Urothelium cell line (cell line): Measurements from ENCODE around the gene DRAXIN.

Source experiments
- DNase-seq: peaks from one replicate; pipeline ENCODE4 v3.0.0; 2011; ENCODE audit warnings: low spot score, mixed read lengths
- FAIRE-seq: peaks from 2 replicates; lab custom pipeline; 2011; peaks lifted over from hg19 to GRCh38; lab: Jason Lieb, UNC

DRAXIN gene, protein sequence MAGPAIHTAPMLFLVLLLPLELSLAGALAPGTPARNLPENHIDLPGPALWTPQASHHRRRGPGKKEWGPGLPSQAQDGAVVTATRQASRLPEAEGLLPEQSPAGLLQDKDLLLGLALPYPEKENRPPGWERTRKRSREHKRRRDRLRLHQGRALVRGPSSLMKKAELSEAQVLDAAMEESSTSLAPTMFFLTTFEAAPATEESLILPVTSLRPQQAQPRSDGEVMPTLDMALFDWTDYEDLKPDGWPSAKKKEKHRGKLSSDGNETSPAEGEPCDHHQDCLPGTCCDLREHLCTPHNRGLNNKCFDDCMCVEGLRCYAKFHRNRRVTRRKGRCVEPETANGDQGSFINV

DNA sequence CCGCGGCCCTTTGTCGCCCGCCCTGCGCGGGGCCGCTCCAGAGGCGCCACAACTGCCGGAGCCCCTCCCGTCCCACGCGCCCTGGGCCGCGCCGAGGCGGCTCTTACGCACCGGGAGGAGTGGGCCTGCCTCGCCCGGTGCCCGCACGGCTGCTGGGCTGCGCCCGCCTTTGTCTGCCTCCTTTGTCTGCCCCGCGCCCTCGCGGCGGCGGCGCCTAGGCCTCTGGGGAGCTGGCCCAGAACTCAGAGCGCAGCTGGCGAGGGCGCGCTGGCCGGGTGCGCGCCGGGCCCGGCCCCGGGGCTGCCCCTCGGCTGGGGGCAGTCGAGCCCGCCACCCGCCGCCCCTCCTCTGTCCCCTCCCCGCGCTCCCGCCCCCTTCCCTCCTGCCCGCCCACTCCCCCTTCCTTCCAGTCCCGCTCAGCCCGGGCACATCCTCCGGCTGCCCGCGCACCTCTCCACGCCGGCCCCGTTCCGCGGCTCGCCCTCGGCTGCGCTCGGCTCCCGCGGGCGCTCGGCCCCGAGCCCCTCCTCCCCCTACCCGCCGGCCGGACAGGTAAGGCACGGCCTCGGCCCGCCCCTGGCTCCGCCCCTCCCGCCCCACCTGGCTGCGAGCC lies at the start of gene DRAXIN:
Gene DRAXIN, plus strand, starts transcription at position 409 of the 613 bp plus-strand sequence. CDS start 14,549 bp downstream, outside the sequence.
- no peak for FAIRE-seq
- DNase-seq, result peak; percentile 37

GRCh38 chr1:11641776-11642305 lies 49.7 kb upstream of the DRAXIN start:
- FAIRE-seq (no peak), DNase-seq (no peak)

GRCh38 chr1:11642418-11643017 lies 49.0 kb upstream of the DRAXIN start:
- peak; percentile 84 for FAIRE-seq
- DNase-seq, result peak; percentile 77

GRCh38 chr1:11643782-11644181 lies 47.7 kb upstream of the DRAXIN start:
- no peak for FAIRE-seq
- no peak for DNase-seq

DNA sequence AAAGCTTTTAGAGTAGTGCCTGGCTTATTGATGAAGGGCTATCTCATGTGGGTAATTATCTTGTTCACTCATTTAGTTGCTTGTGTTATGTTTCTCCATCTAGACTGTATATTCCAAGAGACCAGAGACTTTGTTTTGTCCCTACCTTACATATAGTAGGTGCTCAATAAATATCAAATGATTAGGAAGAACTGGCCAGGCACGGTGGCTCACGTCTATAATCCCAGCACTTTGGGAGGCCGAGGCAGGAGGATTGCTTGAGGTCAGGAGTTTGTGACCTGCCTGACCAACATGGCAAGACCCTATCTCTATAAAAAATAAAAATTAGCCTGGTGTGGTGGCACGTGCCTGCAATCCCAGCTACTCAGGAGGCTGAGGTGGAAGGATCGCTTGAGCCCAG lies 46.2 kb upstream of the DRAXIN start:
- no peak for DNase-seq
- no peak for FAIRE-seq

DNA sequence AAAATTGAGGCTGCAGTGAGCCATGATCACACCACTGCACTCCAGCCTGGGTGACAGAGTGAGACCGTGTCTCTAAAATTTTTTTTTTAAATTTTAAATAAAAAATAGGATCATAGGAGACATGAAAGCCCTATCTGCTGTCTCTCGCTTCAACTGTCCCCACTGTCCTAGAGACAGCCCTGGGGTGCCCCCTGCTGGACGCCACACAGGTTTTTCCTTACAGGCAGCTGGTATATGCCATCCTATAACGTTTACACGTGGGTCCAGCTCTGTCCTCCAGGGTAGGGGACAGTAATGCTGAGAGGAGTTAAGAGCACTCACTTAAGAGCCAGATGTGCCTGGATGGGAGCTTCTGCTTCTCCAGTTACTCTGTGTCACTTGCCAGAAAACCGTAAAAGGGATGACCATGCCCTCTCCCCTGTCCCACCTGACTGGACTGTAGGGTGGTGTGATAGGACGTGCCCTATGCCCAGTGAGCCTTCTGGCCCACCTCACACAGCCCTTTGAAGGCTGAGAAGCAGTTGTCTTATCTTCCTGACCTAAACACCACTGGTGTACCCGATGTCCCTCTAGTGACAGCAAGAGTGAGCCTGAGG lies 45.7 kb upstream of the DRAXIN start:
- DNase-seq (peak; percentile 77), FAIRE-seq (peak; percentile 80)

DNA sequence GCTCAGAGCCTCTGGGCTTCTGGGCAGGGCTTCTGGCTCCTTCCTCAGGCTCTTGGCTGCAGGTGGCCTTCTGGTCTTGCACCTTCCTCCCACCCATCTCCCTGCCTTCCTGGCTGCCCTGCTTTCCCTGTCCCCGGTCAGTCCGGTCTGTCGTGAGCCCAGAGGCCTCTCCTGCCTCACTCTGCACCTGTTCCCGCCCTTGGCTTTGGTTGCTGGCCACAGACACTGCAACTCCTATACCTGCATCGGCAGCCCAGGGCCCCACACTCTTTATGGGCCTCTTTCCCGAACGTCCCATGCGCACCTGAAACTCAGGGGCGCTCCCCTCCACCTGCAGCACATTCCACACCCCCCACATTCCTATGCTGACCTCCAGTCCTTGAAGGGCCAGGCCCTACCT lies 45.2 kb upstream of the DRAXIN start:
- no peak for DNase-seq
- no peak for FAIRE-seq

GRCh38 chr1:11647333-11647732 lies 44.2 kb upstream of the DRAXIN start:
- FAIRE-seq (no peak), DNase-seq (no peak)

DNA sequence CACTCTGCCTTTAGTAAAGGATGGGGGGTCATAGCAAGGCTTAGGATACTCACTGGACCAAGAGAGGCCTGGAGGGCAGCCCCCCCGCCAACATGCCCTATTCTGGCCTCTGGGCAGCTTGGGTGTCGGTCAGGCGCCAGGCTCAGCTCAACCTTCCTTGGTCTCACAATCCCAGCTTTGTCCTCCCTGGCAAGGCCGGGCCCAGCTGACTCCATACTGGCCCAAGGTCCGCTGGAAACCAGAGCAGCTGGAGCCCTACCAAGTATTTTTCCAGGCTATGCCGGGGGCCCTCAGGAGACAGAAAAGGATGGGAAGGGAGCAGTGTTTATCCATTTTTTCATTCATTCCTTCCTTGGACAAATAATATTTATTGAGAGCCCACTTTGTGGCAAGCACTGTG lies 43.5 kb upstream of the DRAXIN start:
- FAIRE-seq, result no peak
- DNase-seq, result no peak

- FAIRE-seq (no peak), DNase-seq (no peak)
Measured at GRCh38 chr1:11648732-11649158, 42.8 kb upstream of the DRAXIN start.

DNA sequence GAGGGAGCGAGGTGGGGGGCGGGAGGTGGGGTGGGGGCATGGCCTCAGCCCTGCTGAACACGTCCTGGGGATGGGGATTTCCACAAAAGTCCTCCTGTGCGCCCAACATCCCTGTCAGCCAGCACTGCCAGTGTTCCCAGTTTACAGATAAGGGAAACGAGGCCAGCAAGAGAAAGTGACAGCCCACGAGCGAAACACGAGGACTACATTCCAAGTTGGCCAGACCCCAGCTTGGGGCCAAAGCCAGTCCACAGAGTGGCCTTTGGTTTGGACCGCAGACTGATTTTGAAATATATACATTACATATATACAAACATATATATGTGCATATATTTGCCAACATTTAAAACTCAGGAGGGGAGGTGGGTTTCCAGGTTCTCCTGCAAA lies 42.3 kb upstream of the DRAXIN start:
- no peak for FAIRE-seq
- DNase-seq, result no peak

DNA sequence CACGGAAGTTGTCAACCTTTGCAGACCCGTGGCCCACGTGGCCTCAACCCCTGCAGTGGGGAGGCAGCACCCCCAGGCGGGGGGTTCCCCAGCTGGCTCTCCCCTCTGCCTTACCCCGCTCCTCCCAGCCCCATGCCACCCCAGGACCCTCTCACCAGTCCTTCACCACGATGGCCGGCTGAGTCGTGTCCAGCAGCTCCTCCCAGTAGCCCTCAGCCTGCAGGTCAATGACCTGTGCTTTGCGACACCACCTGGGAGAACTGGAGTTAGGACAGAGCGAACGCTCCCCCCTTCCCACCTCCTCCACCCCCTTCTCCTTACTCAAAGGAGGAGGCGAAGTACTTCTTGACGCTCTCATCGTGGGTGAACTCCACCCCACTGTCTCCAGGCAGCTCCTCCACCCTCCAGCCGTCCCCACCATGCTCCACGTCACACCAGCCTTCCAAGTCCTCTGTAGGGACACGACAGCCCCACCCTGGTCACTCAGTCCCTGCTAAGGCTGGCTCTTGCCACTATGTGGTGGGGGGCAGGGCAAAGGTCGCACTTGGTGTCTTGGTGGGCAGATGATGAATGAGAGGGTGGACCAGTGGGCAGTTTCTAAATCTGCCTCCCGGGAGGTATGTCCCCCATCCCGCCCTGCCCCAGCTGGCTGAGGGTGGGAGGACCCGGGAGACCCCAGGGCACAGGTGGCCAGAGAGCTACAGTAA lies 41.7 kb upstream of the DRAXIN start:
- DNase-seq (no peak), FAIRE-seq (no peak)

DNA sequence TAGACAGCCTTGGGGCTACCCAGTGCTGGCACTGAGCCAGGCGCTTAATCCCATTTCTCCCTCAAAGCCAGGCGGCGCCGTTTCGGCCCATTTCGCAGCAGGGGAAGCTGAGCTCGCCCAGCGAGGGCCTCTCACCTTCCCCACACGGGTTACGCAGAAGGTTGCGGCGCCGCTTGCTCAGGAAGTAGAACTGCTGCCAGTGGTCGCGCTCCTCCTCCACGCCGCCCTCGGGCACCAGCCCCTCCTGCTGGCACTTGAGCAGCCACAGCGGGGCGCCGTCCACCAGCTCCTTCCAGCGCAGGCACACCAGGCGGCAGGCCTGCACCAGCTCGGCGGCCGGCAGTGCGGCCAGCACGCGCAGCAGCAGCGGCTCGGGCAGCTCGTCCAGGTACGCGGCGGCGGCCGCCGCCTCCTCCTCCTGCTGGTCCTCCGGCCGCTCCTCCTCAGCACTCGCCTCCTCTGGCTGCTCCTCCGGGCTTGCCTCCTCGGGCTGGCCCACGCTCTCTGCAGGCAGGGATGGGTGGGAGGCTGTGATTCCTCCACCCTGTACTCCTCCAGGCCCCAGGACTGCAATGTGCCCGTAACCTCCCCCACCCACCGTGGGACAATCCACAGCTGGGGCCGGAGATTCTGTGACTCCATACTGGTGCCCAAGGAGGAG lies 41.0 kb upstream of the DRAXIN start:
- FAIRE-seq, result peak; percentile 13
- peak; percentile 57 for DNase-seq

GRCh38 chr1:11651017-11651416 lies 40.5 kb upstream of the DRAXIN start:
- FAIRE-seq (no peak), DNase-seq (no peak)

DNA sequence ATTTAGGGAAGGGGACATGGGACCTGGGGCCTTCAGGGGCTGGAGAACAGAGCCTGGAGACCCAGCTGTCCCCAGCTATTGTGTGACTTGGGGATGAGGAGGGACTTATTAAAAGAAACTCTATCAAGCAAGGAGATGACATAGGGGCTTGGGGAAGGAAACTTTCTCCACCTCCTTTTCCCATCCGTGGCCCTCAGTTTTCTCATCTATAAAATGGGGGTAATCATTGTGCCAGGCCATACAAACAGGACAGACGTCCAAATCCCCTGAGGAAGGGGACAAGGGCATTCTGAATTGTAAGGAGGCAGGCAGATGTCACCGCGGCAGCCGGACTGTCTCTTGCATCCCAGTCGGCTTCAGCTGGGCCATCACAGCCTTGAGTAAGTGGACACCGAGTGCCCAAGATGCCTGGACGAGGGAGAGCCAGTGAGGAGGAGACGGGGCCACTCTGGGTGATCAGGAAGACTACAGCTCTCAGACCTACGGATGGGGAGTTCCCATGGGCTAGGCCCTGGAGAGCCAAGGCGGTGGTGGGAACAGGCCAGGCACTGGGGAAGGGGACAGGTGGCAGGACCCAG lies 39.2 kb upstream of the DRAXIN start:
- DNase-seq (no peak), FAIRE-seq (no peak)

DNA sequence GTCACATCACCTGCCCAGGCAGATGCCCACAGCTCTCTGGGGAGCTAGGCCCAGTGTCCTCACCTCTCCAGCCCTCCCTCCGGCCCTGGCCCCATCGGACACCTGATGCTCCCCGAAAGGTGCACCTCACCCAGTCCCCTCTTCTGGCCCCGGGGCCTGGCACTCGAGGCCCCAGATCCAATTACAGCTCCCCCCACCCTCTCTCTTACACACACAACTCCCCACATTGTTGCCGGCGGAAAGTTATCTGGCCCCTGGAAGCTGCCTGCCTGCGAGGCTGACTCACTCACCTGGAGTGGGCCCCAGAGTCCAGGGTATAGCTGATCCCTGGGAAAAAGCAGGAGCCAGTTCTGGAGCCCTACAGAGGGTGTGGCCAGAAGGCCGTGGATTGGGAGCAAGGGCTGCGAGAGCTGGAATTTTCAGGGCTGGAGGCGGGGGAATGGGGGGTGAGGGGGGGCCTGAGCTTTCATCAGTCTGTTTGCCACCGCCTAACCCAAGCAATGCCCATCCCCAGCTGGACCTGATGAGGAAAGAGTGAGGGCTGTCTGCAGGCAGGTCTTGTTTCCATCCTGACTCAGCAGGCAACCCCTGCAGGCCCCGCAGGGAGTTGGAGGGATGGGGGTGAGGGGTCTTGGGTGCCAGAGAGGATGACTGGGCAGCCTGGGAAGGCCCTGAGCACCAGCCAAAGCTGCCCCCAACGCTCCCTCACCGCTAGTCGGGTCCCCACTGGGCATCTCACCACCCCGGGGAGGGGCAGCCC lies 38.2 kb upstream of the DRAXIN start:
- DNase-seq, result peak; percentile 79

DNA sequence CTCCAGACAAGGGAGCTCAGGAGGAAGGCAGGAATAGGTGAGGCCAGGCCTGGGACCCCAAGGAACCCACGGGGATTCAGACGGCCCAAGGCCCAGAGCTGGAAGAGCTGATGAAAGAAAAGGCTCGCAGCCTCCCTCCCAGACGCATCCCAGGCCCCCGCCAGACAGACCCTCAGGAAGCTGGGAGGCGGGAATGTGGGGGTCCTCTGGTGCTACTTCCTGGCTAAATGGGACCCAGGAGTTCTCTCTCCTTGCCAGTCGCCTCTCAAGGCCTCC lies 37.7 kb upstream of the DRAXIN start:
- DNase-seq (no peak), FAIRE-seq (no peak)

More for the DNA sequence above, 38.2 kb upstream of the DRAXIN start:
- peak; percentile 62 for FAIRE-seq

DNA sequence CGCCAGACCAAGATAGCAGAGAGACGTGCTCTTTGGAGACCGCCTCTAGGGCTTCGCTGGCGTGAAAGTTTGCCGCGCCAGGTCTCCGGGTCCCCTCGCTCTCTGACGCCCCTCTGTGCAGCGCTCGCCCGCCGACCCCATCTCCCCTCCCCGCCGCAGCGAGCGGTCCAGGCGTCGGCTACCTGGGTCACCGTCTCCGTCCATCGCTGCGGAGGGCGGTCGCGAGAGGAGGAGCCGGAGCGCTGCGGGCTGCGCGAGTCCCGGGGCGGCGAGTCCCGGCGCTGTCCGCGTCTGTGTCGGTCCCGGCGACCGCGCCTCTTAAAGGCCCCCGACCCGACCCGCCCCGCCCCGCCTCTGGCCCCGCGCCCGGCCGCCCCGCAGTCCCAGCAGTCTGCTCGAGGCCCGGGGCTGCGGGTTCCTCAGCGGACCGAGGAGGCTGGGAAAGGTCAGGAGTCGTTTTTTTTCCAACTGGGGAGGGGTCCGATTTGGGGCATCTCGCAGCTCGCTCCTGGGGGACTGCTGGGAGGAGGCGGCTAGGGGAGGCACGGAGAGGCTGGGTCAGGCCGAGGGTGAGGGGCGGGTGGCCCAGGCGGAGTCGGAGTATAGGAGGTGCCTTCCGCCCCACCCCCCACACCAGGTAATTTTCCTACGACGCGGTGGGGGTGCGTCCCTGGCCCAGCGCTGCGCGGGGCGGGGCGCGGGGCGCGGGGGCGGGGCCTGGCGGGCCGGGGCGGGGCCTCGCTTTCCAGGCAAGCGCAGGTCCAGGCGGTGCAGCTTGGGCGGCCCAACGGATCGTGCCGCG lies 37.2 kb upstream of the DRAXIN start, which contains the start of the genes FBXO2 and FBXO44:
Gene FBXO2, minus strand, starts transcription at position 293 of the 802 bp plus-strand sequence. Its CDS starts 89 bp downstream, at position 204.
Gene FBXO44, plus strand, starts transcription at position 741 of the 802 bp plus-strand sequence. CDS start 959 bp downstream, outside the sequence.
- peak; percentile 80 for DNase-seq
- no peak for FAIRE-seq
